CD4-positive, alpha-beta T cell (primary cell): Measurements from ENCODE around the gene SSMEM1. TPM values are rescaled to one million over a fixed set of nuclear protein-coding genes. Genes with fewer than 3 reads are reported as not detected.

ENCODE experiments used
- ATAC-seq: fragments of 200-7000 bp; cut with Tn5 transposase; one replicate; pipeline ENCODE4 v1.10.0; 2022; ENCODE audit warnings: mild to moderate bottlenecking; ENCODE audit not compliant: poor library complexity
- CTCF ChIA-PET: fragments of 350-600 bp; sonication (Branson Sonifier 250); formaldehyde crosslinking; loops from one replicate; lab custom pipeline; 2021; ENCODE audit warnings: antibody characterized with exemption, inconsistent platforms; lab: Charles Lee
- POLR2A ChIA-PET: fragments of 350-600 bp; sonication (Branson Sonifier 250); formaldehyde crosslinking; loops from one replicate; lab custom pipeline; 2021; ENCODE audit warnings: antibody characterized with exemption, inconsistent platforms; lab: Charles Lee
- DNase-seq, 14 experiments: peaks; one replicate each; pipeline ENCODE4 v3.0.0-alpha.2; 2013 to 2020; ENCODE audit warnings: mixed read lengths in 2 of 14
- H3K27ac ChIP-seq, 2 donors: one replicate each; pipeline versions ENCODE4 v1.5.1 to v1.7.0; 2013; ENCODE audit warnings: low read length in 2 of 2, low read depth in 1 of 2, mild to moderate bottlenecking in 1 of 2
- H3K27me3 ChIP-seq, 2 experiments: 1 replicate in 1 of 2; 2 replicates in 1 of 2; pipeline versions ENCODE4 v1.6.1 to v1.7.0; 2013; ENCODE audit warnings: low read length in 2 of 2, control low read depth in 1 of 2, mild to moderate bottlenecking in 1 of 2, moderate library complexity in 1 of 2; ENCODE audit not compliant: insufficient read depth in 2 of 2, control insufficient read depth in 1 of 2
- H3K36me3 ChIP-seq: one replicate; pipeline ENCODE4 v1.6.1; 2013; ENCODE audit warnings: low read length, control low read depth; ENCODE audit not compliant: insufficient read depth
- H3K4me1 ChIP-seq: one replicate; pipeline ENCODE4 v1.6.1; 2013; ENCODE audit warnings: low read length, control low read depth; ENCODE audit not compliant: insufficient read depth
- H3K4me3 ChIP-seq: one replicate; pipeline ENCODE4 v1.5.1; 2013; ENCODE audit warnings: mild to moderate bottlenecking, low read length, moderate library complexity
- H3K9me3 ChIP-seq, 2 experiments: 1 replicate in 1 of 2; 2 replicates in 1 of 2; pipeline versions ENCODE4 v1.6.1 to v1.7.0; 2013; ENCODE audit warnings: low read length in 2 of 2, mild to moderate bottlenecking in 2 of 2, control low read depth in 1 of 2, moderate library complexity in 1 of 2; ENCODE audit not compliant: control insufficient read depth in 1 of 2, insufficient read depth in 1 of 2
- H3K27ac Mint-ChIP-seq: one replicate; pipeline ENCODE4 v1.8.0; 2020; ENCODE audit warnings: mixed read lengths
- H3K27me3 Mint-ChIP-seq: one replicate; pipeline ENCODE4 v1.8.0; 2021; ENCODE audit warnings: mixed read lengths
- H3K36me3 Mint-ChIP-seq: one replicate; pipeline ENCODE4 v1.8.0; 2021; ENCODE audit warnings: low read depth, mixed read lengths
- H3K4me1 Mint-ChIP-seq: one replicate; pipeline ENCODE4 v1.8.0; 2021; ENCODE audit warnings: low read depth, mixed read lengths
- H3K4me3 Mint-ChIP-seq: one replicate; pipeline ENCODE4 v1.8.0; 2020; ENCODE audit warnings: mild to moderate bottlenecking, mixed read lengths
- H3K9me3 Mint-ChIP-seq: one replicate; pipeline ENCODE4 v1.8.0; 2020; ENCODE audit warnings: mixed read lengths
- CTCF ChIP-seq: fragments of 200-600 bp; IDR thresholded peaks from one replicate; pipeline ENCODE4 v1.8.0; 2022; ENCODE audit warnings: antibody characterized with exemption, mild to moderate bottlenecking
- intact Hi-C, 2 experiments: fragments of 100-400 bp; cut with DNase I in 1 of 2; cut with micrococcal nuclease in 1 of 2; formaldehyde crosslinking; loops; one replicate each; pipeline versions ENCODE4 v1.15.1 to v1.9.0; 2023 to 2025; cut with DNase I, micrococcal nuclease
- total RNA-seq, 174 experiments: library from RNA in 2 of 174; stranded (reverse) in 2 of 174; gene quantifications; one replicate each; pipeline ENCODE4 v1.2.3 and lab custom pipeline; 2021 to 2026

SSMEM1 gene
- total RNA-seq, 2 experiments from 2014 or later = not detected

DNA sequence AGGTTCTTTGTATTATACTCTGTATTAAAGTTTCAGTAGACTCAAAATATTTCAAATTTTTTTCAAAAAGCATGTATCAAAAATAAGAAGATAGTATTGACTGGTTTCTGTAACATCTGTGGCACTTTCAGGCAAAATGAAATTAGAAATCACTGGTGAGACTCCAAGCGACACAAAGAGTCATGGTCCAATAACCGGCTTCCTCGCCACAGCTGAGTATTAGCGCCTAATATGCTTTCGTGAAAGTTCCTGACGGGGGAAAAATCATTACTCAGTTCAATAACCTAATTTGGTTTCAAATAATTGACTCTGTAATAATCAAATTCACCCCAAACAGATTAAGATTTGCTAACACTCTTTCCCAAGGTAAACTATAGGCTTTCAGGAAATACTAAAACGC lies 15.9 kb upstream of the SSMEM1 start:
- H3K4me3 ChIP-seq = no peak overlapping the region
- no peaks in the 10 kb centered on the region for H3K9me3 ChIP-seq
- ChIA-PET CTCF (interaction anchor here (1.4 kb wide), 1 partner anchor 19 kb away, joined by 4 read pairs; no protein-coding TSS in a partner anchor), POLR2A (no interaction called here)
- ATAC-seq (no peak), DNase-seq (no peak)
- H3K4me3 Mint-ChIP-seq = no peak overlapping the region
- H3K9me3 Mint-ChIP-seq = no peaks in the 10 kb centered on the region
- intact Hi-C loops = no loop called here
- no peaks in the 10 kb centered on the region for H3K27me3 Mint-ChIP-seq
- peaks cover 4% of the 10 kb centered on the region for H3K4me1 Mint-ChIP-seq
- TF ChIP-seq CTCF = no peak
- no peaks in the 10 kb centered on the region for H3K27me3 ChIP-seq
- H3K4me1 ChIP-seq = no peaks in the 10 kb centered on the region
- peaks cover 72% of the 10 kb centered on the region for H3K36me3 Mint-ChIP-seq
- H3K36me3 ChIP-seq = peaks cover 28% of the 10 kb centered on the region
- H3K27ac ChIP-seq = no peak overlapping the region
- no peak overlapping the region for H3K27ac Mint-ChIP-seq

DNA sequence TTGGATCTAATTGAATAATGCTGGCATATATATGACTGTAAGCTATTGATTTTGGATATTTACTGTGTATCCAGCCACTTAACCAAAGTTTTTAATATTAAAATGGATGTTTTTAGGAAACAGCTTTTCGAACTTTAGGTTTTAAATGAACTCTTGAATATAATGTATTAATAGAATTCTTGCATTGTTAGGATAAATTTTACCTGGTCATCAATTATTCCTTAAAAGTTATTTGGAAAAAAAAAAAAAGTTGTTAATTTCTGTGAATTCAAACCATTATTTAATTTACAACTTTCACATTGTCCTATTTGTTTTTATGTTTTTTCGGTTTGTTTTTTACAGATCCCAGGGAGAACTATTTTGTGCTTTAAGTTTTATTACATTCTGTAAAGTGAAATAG lies 12.3 kb upstream of the SSMEM1 start:
- no peaks in the 10 kb centered on the region for H3K9me3 ChIP-seq
- POLR2A ChIA-PET = no interaction called here
- intact Hi-C loops = no loop called here
- H3K27me3 Mint-ChIP-seq = no peaks in the 10 kb centered on the region
- peaks cover 39% of the 10 kb centered on the region for H3K36me3 ChIP-seq
- H3K9me3 Mint-ChIP-seq = no peaks in the 10 kb centered on the region
- H3K36me3 Mint-ChIP-seq = peaks cover 73% of the 10 kb centered on the region
- H3K27ac ChIP-seq = no peak overlapping the region
- no peaks in the 10 kb centered on the region for H3K27me3 ChIP-seq
- DNase-seq = no peak
- no peak for ATAC-seq
- H3K4me3 Mint-ChIP-seq = no peak overlapping the region
- CTCF ChIA-PET = no interaction called here
- TF ChIP-seq CTCF = no peak
- H3K27ac Mint-ChIP-seq = no peak overlapping the region
- no peak overlapping the region for H3K4me3 ChIP-seq
- H3K4me1 Mint-ChIP-seq = peaks cover 12% of the 10 kb centered on the region
- no peaks in the 10 kb centered on the region for H3K4me1 ChIP-seq

DNA sequence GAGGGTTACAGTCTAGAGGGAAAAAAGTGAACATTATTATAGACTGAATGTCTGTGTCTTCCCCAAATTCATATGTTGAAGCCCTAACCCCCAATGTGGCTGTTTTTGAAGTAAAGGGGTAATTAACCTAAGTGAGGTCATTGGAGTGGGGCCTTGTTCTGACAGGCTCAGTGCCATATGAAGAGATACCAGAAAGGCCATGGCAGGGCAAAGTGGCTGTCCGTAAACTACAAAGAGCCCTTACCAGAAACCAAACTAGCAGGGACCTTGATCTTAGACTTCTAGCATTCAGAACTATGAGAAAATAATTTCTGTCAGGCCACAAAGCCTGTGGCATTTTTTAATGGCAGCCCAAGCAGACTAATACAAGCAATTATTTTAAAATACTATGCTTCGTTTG lies 11.2 kb upstream of the SSMEM1 start:
- Histone ChIP-seq H3K9me3 (no peaks in the 10 kb centered on the region), H3K4me1 (no peaks in the 10 kb centered on the region), H3K4me3 (no peak overlapping the region), H3K27me3 (no peaks in the 10 kb centered on the region), H3K36me3 (peaks cover 42% of the 10 kb centered on the region), H3K27ac (no peak overlapping the region)
- no peaks in the 10 kb centered on the region for H3K9me3 Mint-ChIP-seq
- TF ChIP-seq CTCF = no peak
- peaks cover 77% of the 10 kb centered on the region for H3K36me3 Mint-ChIP-seq
- no peak for DNase-seq
- POLR2A ChIA-PET = no interaction called here
- no peak overlapping the region for H3K4me3 Mint-ChIP-seq
- no peaks in the 10 kb centered on the region for H3K27me3 Mint-ChIP-seq
- ATAC-seq = no peak
- H3K4me1 Mint-ChIP-seq = peaks cover 16% of the 10 kb centered on the region
- intact Hi-C loops = no loop called here
- no peak overlapping the region for H3K27ac Mint-ChIP-seq
- CTCF ChIA-PET = no interaction called here
